ENCODE measurements around the gene MYOZ3. TPM values are rescaled to one million over a fixed set of nuclear protein-coding genes. Genes with fewer than 3 reads are reported as not detected.

Gene MYOZ3
- polyA plus RNA-seq, 6 donors from 2014 or later, result 0.11 to 0.20 (median 0.12) TPM; not detected in 3

DNA sequence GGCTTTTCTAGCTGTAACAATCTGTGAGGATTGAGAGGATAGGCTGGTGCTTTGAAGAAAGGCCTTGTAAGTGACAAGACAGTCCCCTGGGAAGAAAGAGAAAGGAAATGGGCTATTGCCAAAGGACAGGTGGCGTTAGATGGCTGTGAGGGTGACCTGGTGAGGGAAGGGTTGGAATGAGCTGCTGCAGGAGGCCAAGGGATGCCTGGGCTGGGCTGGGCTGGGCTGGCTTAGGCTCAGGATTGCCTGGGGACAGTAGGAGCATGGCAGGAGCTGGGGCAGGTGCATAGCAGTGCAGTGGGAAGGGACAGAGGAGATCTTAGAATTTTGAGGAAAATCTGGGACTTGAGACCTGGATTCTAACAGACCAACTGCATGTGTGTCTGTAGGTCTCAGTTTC lies 9.7 kb upstream of the MYOZ3 start:
- peaks cover 9 to 15% (median 12%) of the 10 kb centered on the region in 3 donors for H3K4me1 Mint-ChIP-seq
- ATAC-seq (ENCODE audit: low read depth in 2 of 2) (no peak), DNase-seq (no peak)
- no peaks in the 10 kb centered on the region for H3K27me3 Mint-ChIP-seq
- peaks cover 6 to 18% of the 10 kb centered on the region in 2 donors for H3K36me3 Mint-ChIP-seq
- H3K9me3 Mint-ChIP-seq, result no peaks in the 10 kb centered on the region
- H3K27ac Mint-ChIP-seq, result peak overlapping the region in 2 of 6 donors; percentile 72 to 78
- H3K4me3 Mint-ChIP-seq, result no peak overlapping the region

DNA sequence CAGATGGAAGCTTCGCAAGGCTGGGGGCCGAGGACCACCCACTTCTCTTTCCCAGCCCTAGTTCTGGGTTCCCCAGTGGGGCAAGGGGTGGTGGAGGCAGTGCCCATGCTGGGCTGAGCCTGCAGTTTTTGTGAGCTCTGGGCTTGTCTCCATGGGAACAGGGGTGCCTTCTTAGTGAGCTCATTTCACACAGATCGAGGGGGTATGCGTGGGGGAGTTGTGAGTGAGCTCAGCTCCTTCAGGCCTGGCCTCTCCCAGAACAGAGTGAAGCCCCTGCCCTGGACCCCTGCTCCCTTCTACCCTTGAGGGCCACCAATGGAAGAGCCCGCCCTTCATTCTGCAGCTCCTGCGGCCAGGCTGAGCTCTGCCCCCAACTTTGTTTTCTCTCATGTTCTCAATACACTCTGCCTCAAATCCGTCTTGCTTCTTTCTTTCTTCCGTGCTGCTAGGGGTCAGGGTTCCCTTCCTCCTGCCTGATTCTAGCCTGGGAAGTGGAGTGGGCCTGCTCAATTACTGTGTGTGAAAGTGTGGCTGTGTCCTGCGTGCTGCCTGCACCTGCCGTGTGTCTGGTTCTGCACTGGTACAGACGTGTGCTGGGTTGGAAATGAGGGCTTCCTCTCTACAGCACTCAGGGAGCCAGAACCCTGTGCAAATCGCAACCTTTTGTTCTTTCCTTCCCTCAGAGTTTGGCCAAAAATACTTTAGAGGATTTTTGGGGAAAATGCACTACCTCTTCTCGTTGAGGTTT lies 9.0 kb upstream of the MYOZ3 start:
- Mint-ChIP-seq H3K9me3 (no peaks in the 10 kb centered on the region), H3K36me3 (peaks cover 6 to 18% of the 10 kb centered on the region in 2 donors), H3K4me1 (peaks cover 12 to 17% (median 13%) of the 10 kb centered on the region in 3 donors), H3K4me3 (no peak overlapping the region), H3K27me3 (no peaks in the 10 kb centered on the region), H3K27ac (peak overlapping the region in 3 of 6 donors; percentile 38 to 54 (median 38))
- ATAC-seq (ENCODE audit: low read depth in 2 of 2), result no peak
- DNase-seq, result no peak

DNA sequence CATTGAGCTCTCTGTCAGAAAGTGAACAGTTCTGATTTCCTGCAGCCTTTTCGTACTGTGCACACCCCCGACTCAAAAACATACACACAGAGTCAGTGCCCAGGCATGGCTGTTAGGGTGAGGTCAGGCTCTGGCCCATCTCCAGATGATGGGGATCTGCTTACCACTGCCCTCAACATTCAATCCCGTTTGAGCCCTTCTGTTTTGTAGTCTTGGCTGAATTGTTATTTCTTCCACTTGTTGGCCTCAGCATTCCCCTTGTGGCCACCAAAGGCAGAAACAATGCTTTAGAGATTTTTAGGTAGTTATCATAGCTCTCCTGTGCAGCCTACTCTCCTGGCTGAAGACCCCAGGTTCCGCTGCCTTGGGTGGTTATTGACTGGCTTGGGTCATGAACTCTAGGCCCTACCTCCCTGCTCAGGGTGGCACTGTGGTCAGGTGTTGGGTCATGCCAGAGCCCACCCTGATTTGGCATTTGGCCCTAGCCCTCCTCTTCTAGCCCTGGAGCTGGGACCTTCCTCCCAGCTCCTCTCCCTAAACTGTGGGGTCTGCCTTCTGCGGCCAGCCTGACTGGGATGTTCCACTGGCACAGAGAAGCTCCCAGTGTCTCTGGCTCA lies 7.8 kb upstream of the MYOZ3 start:
- Mint-ChIP-seq H3K27me3 (no peaks in the 10 kb centered on the region), H3K4me3 (no peak overlapping the region), H3K9me3 (no peaks in the 10 kb centered on the region), H3K36me3 (peaks cover 6 to 17% of the 10 kb centered on the region in 2 donors), H3K27ac (peak overlapping the region in 1 of 6 donors; percentile 45), H3K4me1 (peaks cover 12 to 25% (median 21%) of the 10 kb centered on the region in 3 donors)
- DNase-seq, result no peak
- ATAC-seq (ENCODE audit: low read depth in 2 of 2), result no peak

DNA sequence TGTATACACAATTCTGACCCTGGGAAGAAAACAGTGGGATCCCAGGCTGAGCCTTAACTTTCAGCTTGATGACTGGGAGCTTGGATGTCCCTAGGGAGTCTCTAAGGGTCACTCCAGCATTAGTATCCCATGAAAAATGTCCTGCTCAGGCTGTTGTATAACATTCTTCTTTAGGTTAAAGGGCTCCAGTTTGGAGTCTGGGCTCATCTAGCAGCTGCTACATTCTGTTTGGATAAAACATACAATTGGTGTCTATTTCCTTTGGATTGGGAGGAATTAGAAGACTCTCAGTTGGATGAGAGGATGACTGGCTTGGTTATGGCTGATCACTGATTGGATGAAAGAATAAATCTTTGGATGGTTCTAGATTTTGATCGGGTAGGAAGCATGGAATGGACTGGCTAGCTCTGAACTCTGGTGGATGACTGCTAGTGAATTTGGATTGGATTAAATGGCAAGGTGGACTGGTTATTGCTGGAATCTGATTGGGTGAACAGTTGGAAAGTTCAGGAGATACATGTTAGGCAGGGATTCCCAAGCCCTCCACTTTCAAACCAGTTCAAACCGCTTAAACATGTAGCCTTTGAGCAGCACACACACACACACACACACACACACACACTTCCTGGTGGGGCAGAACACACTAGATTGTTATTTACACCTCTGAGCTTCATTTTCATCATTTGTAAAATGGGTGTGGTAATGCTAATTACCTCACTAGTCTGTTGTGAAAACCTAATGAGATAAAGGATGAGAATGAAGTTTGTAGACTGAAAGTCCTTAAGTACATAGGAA lies 7.1 kb upstream of the MYOZ3 start:
- ATAC-seq (ENCODE audit: low read depth in 2 of 2) (no peak), DNase-seq (no peak)
- peaks cover 0 to 10% of the 10 kb centered on the region in 2 donors for H3K36me3 Mint-ChIP-seq
- H3K9me3 Mint-ChIP-seq, result no peaks in the 10 kb centered on the region
- H3K27me3 Mint-ChIP-seq, result no peaks in the 10 kb centered on the region
- H3K4me1 Mint-ChIP-seq, result peaks cover 12 to 22% (median 21%) of the 10 kb centered on the region in 3 donors
- H3K27ac Mint-ChIP-seq, result no peak overlapping the region
- H3K4me3 Mint-ChIP-seq, result peak overlapping the region in 1 of 8 donors; percentile 34

DNA sequence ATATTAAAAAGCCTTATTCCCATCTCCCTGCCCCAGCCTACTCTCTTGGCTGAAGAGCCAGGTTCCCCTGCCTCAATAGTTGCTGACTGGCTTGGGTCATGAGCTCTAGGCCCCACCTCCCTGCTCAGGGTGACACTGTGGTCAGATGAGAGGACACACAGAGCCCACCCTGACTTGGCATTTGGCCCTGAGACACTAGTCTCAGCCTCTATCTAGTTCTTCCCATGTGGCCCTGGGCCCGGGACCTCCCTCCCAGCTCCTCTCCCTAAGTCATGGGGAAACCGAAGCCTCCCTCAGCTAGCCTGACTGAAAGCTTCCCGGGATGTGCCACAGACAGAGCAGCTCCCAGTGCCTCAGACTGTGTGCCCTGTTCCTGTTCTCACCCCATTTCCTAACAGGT lies 5.8 kb upstream of the MYOZ3 start:
- Mint-ChIP-seq H3K9me3 (no peaks in the 10 kb centered on the region), H3K27me3 (peaks cover 0 to 5% (median 0%) of the 10 kb centered on the region in 3 donors), H3K4me3 (peak overlapping the region in 4 of 8 donors; percentile 36 to 84 (median 52)), H3K27ac (no peak overlapping the region), H3K36me3 (peaks cover 0 to under 1% of the 10 kb centered on the region in 2 donors), H3K4me1 (peaks cover 12 to 22% (median 21%) of the 10 kb centered on the region in 3 donors)
- no peak for DNase-seq
- no peak for ATAC-seq (ENCODE audit: low read depth in 2 of 2)

DNA sequence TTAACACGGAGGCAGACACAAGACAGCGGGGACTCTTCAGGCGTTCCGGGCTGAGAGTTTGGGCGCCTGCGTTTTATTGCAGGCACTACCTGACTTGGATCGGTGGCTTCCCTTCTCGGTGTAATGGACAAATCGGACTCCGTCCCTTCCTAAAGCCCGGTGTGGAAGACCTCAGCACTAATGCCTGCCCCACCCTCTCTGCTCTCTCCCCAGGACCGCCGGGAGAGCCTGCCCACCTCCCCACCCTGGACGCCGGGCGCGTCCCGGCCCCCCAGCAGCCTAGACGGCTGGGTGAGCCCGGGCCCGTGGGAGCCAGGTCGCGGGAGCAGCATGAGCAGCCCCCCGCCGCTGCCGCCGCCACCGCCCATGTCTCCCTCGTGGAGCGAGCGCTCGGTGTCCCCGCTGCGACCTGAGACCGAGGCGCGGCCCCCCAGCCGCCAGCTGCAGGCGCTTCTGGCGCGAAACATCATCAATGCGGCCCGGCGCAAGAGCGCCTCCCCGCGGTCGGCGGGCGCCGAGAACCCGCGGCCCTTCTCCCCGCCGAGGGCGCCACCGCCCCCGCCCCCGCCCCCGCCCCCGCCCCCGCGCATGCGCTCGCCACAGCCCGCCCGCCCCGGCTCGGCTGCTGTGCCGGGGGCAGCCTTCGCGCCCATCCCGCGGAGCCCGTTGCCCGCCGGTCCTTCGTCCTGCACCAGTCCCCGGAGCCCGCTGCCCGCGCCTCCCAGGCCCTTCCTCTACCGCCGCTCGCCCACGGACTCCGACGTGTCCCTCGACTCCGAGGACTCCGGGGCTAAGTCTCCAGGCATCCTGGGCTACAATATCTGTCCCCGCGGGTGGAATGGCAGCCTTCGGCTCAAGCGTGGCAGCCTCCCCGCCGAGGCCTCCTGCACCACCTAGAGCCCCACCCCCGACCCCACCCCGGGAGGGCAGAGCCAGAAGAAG lies 4.6 kb upstream of the MYOZ3 start:
- Mint-ChIP-seq H3K4me1 (peaks cover 8 to 22% (median 18%) of the 10 kb centered on the region in 3 donors), H3K27ac (peak overlapping the region in 4 of 6 donors; percentile 21 to 67 (median 43)), H3K9me3 (no peaks in the 10 kb centered on the region), H3K36me3 (no peaks in the 10 kb centered on the region), H3K4me3 (peak overlapping the region; percentile 73 to 86 (median 80)), H3K27me3 (peaks cover 0 to 9% (median 5%) of the 10 kb centered on the region in 3 donors)
- ATAC-seq (ENCODE audit: low read depth in 2 of 2) (peak; percentile 92), DNase-seq (peak; percentile 78)

DNA sequence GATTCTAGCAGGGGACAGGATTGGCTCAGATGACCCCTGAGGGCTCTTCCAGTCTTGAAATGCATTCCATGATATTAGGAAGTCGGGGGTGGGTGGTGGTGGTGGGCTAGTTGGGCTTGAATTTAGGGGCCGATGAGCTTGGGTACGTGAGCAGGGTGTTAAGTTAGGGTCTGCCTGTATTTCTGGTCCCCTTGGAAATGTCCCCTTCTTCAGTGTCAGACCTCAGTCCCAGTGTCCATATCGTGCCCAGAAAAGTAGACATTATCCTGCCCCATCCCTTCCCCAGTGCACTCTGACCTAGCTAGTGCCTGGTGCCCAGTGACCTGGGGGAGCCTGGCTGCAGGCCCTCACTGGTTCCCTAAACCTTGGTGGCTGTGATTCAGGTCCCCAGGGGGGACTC lies 2.9 kb upstream of the MYOZ3 start:
- peak overlapping the region in 5 of 8 donors; percentile 45 to 90 (median 74) for H3K4me3 Mint-ChIP-seq
- DNase-seq, result no peak
- H3K4me1 Mint-ChIP-seq, result peaks cover 3 to 22% (median 17%) of the 10 kb centered on the region in 3 donors
- H3K27me3 Mint-ChIP-seq, result peaks cover 5 to 20% (median 5%) of the 10 kb centered on the region in 3 donors
- no peak for ATAC-seq (ENCODE audit: low read depth in 2 of 2)
- H3K36me3 Mint-ChIP-seq, result no peaks in the 10 kb centered on the region
- peaks cover 0 to 2% (median 0%) of the 10 kb centered on the region in 7 donors for H3K9me3 Mint-ChIP-seq
- H3K27ac Mint-ChIP-seq, result no peak overlapping the region

DNA sequence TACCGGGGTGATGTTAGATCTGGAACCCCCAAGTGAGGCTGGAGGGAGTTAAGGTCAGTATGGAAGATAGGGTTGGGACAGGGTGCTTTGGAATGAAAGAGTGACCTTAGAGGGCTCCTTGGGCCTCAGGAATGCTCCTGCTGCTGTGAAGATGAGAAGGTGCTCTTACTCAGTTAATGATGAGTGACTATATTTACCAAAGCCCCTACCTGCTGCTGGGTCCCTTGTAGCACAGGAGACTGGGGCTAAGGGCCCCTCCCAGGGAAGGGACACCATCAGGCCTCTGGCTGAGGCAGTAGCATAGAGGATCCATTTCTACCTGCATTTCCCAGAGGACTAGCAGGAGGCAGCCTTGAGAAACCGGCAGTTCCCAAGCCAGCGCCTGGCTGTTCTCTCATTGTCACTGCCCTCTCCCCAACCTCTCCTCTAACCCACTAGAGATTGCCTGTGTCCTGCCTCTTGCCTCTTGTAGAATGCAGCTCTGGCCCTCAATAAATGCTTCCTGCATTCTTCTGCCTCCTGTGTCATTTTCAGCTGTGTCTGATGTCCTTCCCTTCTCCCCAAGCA lies 2.3 kb upstream of the MYOZ3 start:
- Mint-ChIP-seq H3K4me1 (peaks cover 3 to 22% (median 17%) of the 10 kb centered on the region in 3 donors), H3K9me3 (peaks cover 0 to 2% (median 0%) of the 10 kb centered on the region in 7 donors), H3K27me3 (peaks cover 5 to 20% (median 5%) of the 10 kb centered on the region in 3 donors), H3K4me3 (peak overlapping the region in 3 of 8 donors; percentile 44 to 73 (median 45)), H3K27ac (peak overlapping the region in 2 of 6 donors; percentile 19 to 96), H3K36me3 (no peaks in the 10 kb centered on the region)
- ATAC-seq (ENCODE audit: low read depth in 2 of 2) (no peak), DNase-seq (no peak)

DNA sequence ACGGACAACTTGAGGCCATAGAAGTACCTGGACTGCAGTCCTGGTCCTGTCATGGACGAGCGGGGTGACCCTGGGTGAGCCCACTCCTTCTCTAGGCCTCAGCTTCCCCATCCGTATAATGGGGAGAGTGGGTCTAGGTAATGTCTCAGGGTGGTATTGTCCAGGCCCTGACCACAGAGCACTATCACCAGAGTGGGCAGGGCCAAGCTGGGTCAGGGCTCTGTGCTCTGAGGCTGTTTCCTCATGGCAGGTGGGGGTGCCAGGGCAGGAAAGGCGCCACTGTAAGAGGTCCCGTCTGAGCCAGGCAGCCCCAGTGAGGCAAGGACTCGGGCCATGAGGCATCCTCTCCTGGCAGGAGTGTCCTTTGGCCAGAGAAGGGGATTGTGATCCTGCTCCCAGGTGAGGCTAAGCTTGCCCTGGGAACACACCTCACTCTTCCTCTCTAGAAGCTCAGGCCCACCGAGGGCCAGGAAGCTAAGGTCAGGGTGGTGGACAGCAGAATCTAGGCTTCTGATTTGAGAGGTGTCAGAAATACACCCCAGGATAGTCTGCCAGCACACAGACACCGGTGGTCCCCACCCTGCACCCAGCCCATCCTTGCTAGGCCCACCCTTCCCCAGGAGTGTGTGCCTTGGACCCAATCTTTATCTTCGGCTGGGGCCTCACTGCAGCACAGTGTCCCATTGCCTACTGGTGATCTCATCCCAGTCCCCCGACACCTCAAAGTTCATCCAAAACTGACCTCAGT lies 1.5 kb upstream of the MYOZ3 start:
- Mint-ChIP-seq H3K36me3 (no peaks in the 10 kb centered on the region), H3K27ac (no peak overlapping the region)
- no peak for ATAC-seq (ENCODE audit: low read depth in 2 of 2)

DNA sequence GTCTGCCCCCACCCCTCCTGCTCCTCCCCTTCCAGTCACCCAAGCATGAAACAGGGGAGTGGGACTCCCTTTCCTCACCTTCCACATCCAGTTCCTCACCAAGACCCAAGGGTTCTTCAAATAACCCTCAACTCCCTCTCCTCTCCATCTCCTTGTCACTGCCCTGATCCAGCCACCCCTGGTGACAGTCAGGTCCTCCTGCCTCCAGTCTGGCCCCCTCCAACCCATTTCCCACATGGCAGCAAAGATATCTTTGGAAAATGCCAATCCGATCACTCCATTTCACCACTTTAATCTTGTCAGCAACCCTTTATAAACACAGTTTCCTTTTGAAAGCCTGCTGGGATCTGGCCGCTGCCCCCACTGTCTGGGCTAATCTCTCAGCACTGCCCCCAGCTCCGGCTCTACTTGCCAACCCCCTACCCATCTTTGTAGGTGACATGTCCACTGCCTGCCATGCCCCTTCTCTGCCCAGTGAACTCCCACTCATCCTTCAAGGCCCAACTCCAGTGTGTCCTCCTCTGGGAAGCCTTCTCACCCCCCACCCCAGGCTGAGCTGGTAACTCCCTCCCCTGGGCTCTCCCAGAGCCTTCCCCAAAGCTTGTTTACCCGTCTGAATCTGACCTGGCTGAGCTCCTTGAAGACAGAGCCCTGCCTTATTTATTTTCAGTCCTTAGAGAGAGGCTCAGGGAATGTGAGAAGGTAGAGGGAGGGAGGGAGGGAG lies 781 bp upstream of the MYOZ3 start:
- DNase-seq (no peak), ATAC-seq (ENCODE audit: low read depth in 2 of 2) (no peak)
- H3K36me3 Mint-ChIP-seq, result no peaks in the 10 kb centered on the region
- H3K9me3 Mint-ChIP-seq, result peaks cover 0 to 2% (median 0%) of the 10 kb centered on the region in 7 donors
- no peak overlapping the region for H3K27ac Mint-ChIP-seq
- H3K4me1 Mint-ChIP-seq, result peaks cover 0 to 17% (median 17%) of the 10 kb centered on the region in 3 donors
- peaks cover 9 to 20% (median 13%) of the 10 kb centered on the region in 3 donors for H3K27me3 Mint-ChIP-seq
- no peak overlapping the region for H3K4me3 Mint-ChIP-seq

More for the DNA sequence above, 1.5 kb upstream of the MYOZ3 start:
- Mint-ChIP-seq H3K27me3 (peaks cover 5 to 20% (median 9%) of the 10 kb centered on the region in 3 donors), H3K4me1 (peaks cover 0 to 18% (median 17%) of the 10 kb centered on the region in 3 donors), H3K4me3 (no peak overlapping the region), H3K9me3 (peaks cover 0 to 2% (median 0%) of the 10 kb centered on the region in 7 donors)
- DNase-seq, result no peak
